Measurements from ENCODE around the gene PPP1R14D.

PPP1R14D gene

GRCh38 chr15:40828447-40829036, at the start of gene PPP1R14D:
TSS of gene PPP1R14D (minus strand) at chr15:40828708. CDS start at chr15:40828641, 67 bp downstream.
- in situ Hi-C loops (cut with HindIII; ENCODE audit: low pct_ligation_motif_present, low sequenced_read_pairs), result no loop called here
- no peak within 1 kb of the TSS for H3K27ac ChIP-seq
- no peak within 1 kb of the TSS for H3K4me3 ChIP-seq (ENCODE audit: low read depth, low read length)
- no peaks in the 10 kb centered on the region for H3K27me3 ChIP-seq (replicated peaks)
- no peak for TF ChIP-seq CTCF (IDR thresholded peaks at IDR 0.05; ENCODE audit: low read depth, low read length, missing control alignments)
- DNase-seq, result no peak
- no peaks in the 10 kb centered on the region for H3K36me3 ChIP-seq (replicated peaks)

GRCh38 chr15:40877694-40878093, 49.2 kb upstream of the PPP1R14D start:
- in situ Hi-C loops (cut with HindIII; ENCODE audit: low pct_ligation_motif_present, low sequenced_read_pairs), result no loop called here
- DNase-seq, result no peak
- Histone ChIP-seq H3K27ac (no peak overlapping the region), H3K4me3 (ENCODE audit: low read depth, low read length) (no peak overlapping the region), H3K36me3 (replicated peaks) (no peaks in the 10 kb centered on the region), H3K27me3 (replicated peaks) (no peaks in the 10 kb centered on the region)
- no peak for TF ChIP-seq CTCF (IDR thresholded peaks at IDR 0.05; ENCODE audit: low read depth, low read length, missing control alignments)

GRCh38 chr15:40875991-40876730, 47.7 kb upstream of the PPP1R14D start:
- in situ Hi-C loops (cut with HindIII; ENCODE audit: low pct_ligation_motif_present, low sequenced_read_pairs), result no loop called here
- TF ChIP-seq CTCF (IDR thresholded peaks at IDR 0.05; ENCODE audit: low read depth, low read length, missing control alignments), result no peak
- no peak overlapping the region for H3K27ac ChIP-seq

GRCh38 chr15:40873694-40874561, 45.4 kb upstream of the PPP1R14D start, which contains the start of gene RHOV:
TSS of gene RHOV (minus strand) at chr15:40874234. CDS start at chr15:40874139, 95 bp downstream.
- no peaks in the 10 kb centered on the region for H3K27me3 ChIP-seq (replicated peaks)
- H3K4me3 ChIP-seq (ENCODE audit: low read depth, low read length), result peak within 1 kb of the TSS; percentile 52
- peak; percentile 45 for TF ChIP-seq CTCF (IDR thresholded peaks at IDR 0.05; ENCODE audit: low read depth, low read length, missing control alignments)
- peak; percentile 29 for DNase-seq
- no peaks in the 10 kb centered on the region for H3K36me3 ChIP-seq (replicated peaks)
- H3K27ac ChIP-seq, result no peak within 1 kb of the TSS
- in situ Hi-C loops (cut with HindIII; ENCODE audit: low pct_ligation_motif_present, low sequenced_read_pairs), result no loop called here

More at GRCh38 chr15:40875991-40876730, 47.7 kb upstream of the PPP1R14D start:
- no peak for DNase-seq
- Histone ChIP-seq H3K27me3 (replicated peaks) (no peaks in the 10 kb centered on the region), H3K4me3 (ENCODE audit: low read depth, low read length) (no peak overlapping the region), H3K36me3 (replicated peaks) (no peaks in the 10 kb centered on the region)

GRCh38 chr15:40872791-40873693, 44.5 kb upstream of the PPP1R14D start:
- no peak for TF ChIP-seq CTCF (IDR thresholded peaks at IDR 0.05; ENCODE audit: low read depth, low read length, missing control alignments)
- no peak overlapping the region for H3K27ac ChIP-seq
- no peaks in the 10 kb centered on the region for H3K27me3 ChIP-seq (replicated peaks)
- no peaks in the 10 kb centered on the region for H3K36me3 ChIP-seq (replicated peaks)
- in situ Hi-C loops (cut with HindIII; ENCODE audit: low pct_ligation_motif_present, low sequenced_read_pairs), result no loop called here
- H3K4me3 ChIP-seq (ENCODE audit: low read depth, low read length), result peak overlapping the region; percentile 52
- no peak for DNase-seq

Data from brain microvascular endothelial cell (primary cell).